NCI-H345 (cell line): ENCODE measurements around the gene RUSC2.
"Not testable (repeated sequence)": the region's sequence is repeated elsewhere in the genome, so short reads cannot be mapped to it uniquely, and the experiment has no call there.

Experiments
- DNase-seq: peaks from one replicate; lab custom pipeline; 2025; lab: John Stamatoyannopoulos, UW

Gene RUSC2

GRCh38 chr9:35495984-35496383 is 6.1 kb downstream of the RUSC2 start:
- DNase-seq, result no peak

- not testable (repeated sequence) for DNase-seq
Observed at GRCh38 chr9:35498245-35498644, 8.3 kb downstream of the RUSC2 start.

GRCh38 chr9:35499029-35499700 is 9.3 kb downstream of the RUSC2 start:
- no peak for DNase-seq

GRCh38 chr9:35499701-35500030 is 9.8 kb downstream of the RUSC2 start:
- DNase-seq, result no peak

GRCh38 chr9:35500130-35500748 is 10.3 kb downstream of the RUSC2 start:
- no peak for DNase-seq

- DNase-seq, result no peak
Observed at GRCh38 chr9:35501946-35502345, 12.0 kb downstream of the RUSC2 start.

GRCh38 chr9:35506359-35506758 is 16.4 kb downstream of the RUSC2 start:
- no peak for DNase-seq

- DNase-seq, result no peak
Observed at GRCh38 chr9:35508069-35508468, 18.2 kb downstream of the RUSC2 start.

GRCh38 chr9:35510383-35510753 is 20.5 kb downstream of the RUSC2 start:
- DNase-seq, result no peak

- no peak for DNase-seq
Observed at GRCh38 chr9:35510754-35511428, 21.0 kb downstream of the RUSC2 start.

- DNase-seq, result no peak
Observed at GRCh38 chr9:35511453-35511852, 21.5 kb downstream of the RUSC2 start.

- DNase-seq, result no peak
Observed at GRCh38 chr9:35515766-35516165, 25.9 kb downstream of the RUSC2 start.

GRCh38 chr9:35516479-35516878 is 26.6 kb downstream of the RUSC2 start:
- no peak for DNase-seq

GRCh38 chr9:35517131-35517530 is 27.2 kb downstream of the RUSC2 start:
- DNase-seq, result no peak

GRCh38 chr9:35517552-35518224 is 27.8 kb downstream of the RUSC2 start:
- no peak for DNase-seq

- no peak for DNase-seq
Observed at GRCh38 chr9:35518225-35518821, 28.4 kb downstream of the RUSC2 start.

- DNase-seq, result no peak
Observed at GRCh38 chr9:35518981-35519679, 29.2 kb downstream of the RUSC2 start.

- DNase-seq, result no peak
Observed at GRCh38 chr9:35519692-35520363, 29.9 kb downstream of the RUSC2 start.

GRCh38 chr9:35520364-35520710 is 30.4 kb downstream of the RUSC2 start:
- DNase-seq, result no peak

GRCh38 chr9:35521708-35522107 is 31.8 kb downstream of the RUSC2 start:
- DNase-seq, result no peak

GRCh38 chr9:35522187-35522586 is 32.3 kb downstream of the RUSC2 start:
- DNase-seq, result no peak

GRCh38 chr9:35522700-35523099 is 32.8 kb downstream of the RUSC2 start:
- DNase-seq, result no peak
